Activated naive CD4-positive, alpha-beta T cell treated with anti-CD3 and anti-CD28 coated beads, Interleukin-2, amount 50 U/mL, for 24 hours (primary cell): ENCODE data around the gene SFXN3.
A peak's percentile ranks its signal among the peaks of the same experiment; 100 is the strongest.
"Not testable (repeated sequence)": the region's sequence is repeated elsewhere in the genome, so short reads cannot be mapped to it uniquely, and the experiment has no call there.

Experiments used
- H3K27ac Mint-ChIP-seq: one replicate; pipeline ENCODE4 v1.8.0; 2021; ENCODE audit warnings: mild to moderate bottlenecking, mixed read lengths
- H3K27me3 Mint-ChIP-seq: one replicate; pipeline ENCODE4 v1.8.0; 2021; ENCODE audit warnings: mixed read lengths
- H3K36me3 Mint-ChIP-seq: one replicate; pipeline ENCODE4 v1.8.0; 2021; ENCODE audit warnings: mixed read lengths
- H3K4me1 Mint-ChIP-seq: one replicate; pipeline ENCODE4 v1.8.0; 2021; ENCODE audit warnings: mixed read lengths
- H3K4me3 Mint-ChIP-seq: one replicate; pipeline ENCODE4 v1.8.0; 2021; ENCODE audit warnings: mild to moderate bottlenecking, mixed read lengths
- H3K9me3 Mint-ChIP-seq: one replicate; pipeline ENCODE4 v1.8.0; 2021; ENCODE audit warnings: mixed read lengths

The SFXN3 gene

GRCh38 chr10:101020427-101021075 lies 10.5 kb upstream of the SFXN3 start:
- H3K4me1 Mint-ChIP-seq: no peaks in the 10 kb centered on the region
- H3K27me3 Mint-ChIP-seq: peaks cover 27% of the 10 kb centered on the region
- H3K36me3 Mint-ChIP-seq: no peaks in the 10 kb centered on the region
- H3K4me3 Mint-ChIP-seq: no peak overlapping the region
- peak overlapping the region; percentile 30 for H3K27ac Mint-ChIP-seq
- H3K9me3 Mint-ChIP-seq: no peaks in the 10 kb centered on the region

DNA sequence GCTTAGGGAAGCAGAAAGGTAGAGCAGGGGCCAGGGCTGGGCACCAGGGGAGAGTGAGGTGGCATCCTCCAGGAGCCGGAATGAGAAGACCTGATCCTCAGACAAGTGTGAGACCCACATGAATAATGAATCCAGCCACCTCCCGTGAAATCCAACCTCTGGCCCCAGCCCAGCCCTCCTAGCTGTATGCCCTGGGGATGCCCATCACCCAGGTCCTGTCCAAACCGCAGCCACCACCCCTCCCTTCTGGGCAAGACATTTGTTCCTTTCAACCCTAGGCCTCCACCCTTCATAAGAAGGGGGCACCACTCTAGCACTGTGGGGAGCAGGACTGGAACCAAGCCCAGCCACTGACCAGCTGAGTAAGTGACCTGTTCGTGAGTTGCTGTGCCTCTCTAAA lies 9.8 kb upstream of the SFXN3 start:
- Mint-ChIP-seq H3K9me3 (no peaks in the 10 kb centered on the region), H3K4me1 (no peaks in the 10 kb centered on the region), H3K36me3 (no peaks in the 10 kb centered on the region), H3K4me3 (no peak overlapping the region), H3K27me3 (peaks cover 22% of the 10 kb centered on the region), H3K27ac (no peak overlapping the region)

GRCh38 chr10:101021692-101022251 lies 9.3 kb upstream of the SFXN3 start:
- H3K4me3 Mint-ChIP-seq: no peak overlapping the region
- no peaks in the 10 kb centered on the region for H3K4me1 Mint-ChIP-seq
- no peaks in the 10 kb centered on the region for H3K36me3 Mint-ChIP-seq
- H3K27ac Mint-ChIP-seq: peak overlapping the region; percentile 68
- H3K9me3 Mint-ChIP-seq: no peaks in the 10 kb centered on the region
- peaks cover 18% of the 10 kb centered on the region for H3K27me3 Mint-ChIP-seq

DNA sequence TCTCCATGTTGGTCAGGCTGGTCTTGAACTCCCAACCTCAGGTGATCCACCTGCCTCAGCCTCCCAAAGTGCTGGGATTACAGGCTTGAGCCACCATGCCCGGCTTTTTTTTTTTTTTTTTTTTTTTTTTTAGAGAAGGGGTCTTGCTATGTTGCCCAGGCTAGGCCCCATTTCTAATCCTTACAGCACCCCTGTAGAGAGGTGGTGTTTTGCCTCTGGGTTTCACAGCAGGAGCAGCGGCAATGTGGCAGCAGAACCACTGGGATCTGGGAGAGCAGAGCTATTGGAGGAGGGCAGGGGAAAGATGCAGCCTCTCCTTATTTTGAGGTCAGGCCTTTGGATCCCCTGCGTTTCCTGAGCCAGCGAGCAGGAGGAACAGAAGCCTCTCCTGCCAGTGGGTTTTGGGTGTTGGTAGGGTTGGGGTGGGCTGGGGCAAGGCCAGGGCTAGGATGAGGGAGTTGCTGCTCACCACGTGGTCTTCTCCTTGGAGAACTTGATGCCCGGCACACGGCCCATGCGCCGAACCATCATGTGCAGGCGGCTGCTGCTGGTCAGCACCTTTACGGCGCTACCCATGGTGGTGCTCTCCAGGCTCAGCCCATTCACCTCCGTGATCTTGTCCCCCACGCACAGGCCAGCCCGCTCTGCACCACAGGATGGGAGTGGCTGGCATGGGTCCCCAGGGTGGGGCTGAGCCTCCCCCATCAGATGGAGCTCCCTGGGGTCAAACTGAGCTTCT lies 7.9 kb upstream of the SFXN3 start:
- Mint-ChIP-seq H3K9me3 (no peaks in the 10 kb centered on the region), H3K27ac (no peak overlapping the region), H3K4me3 (no peak overlapping the region), H3K36me3 (no peaks in the 10 kb centered on the region), H3K27me3 (peaks cover 9% of the 10 kb centered on the region), H3K4me1 (no peaks in the 10 kb centered on the region)

GRCh38 chr10:101027106-101027720 lies 3.8 kb upstream of the SFXN3 start:
- H3K4me3 Mint-ChIP-seq: no peak overlapping the region
- H3K27ac Mint-ChIP-seq: no peak overlapping the region
- peaks cover under 1% of the 10 kb centered on the region for H3K4me1 Mint-ChIP-seq
- H3K9me3 Mint-ChIP-seq: no peaks in the 10 kb centered on the region
- no peaks in the 10 kb centered on the region for H3K27me3 Mint-ChIP-seq
- no peaks in the 10 kb centered on the region for H3K36me3 Mint-ChIP-seq

- H3K36me3 Mint-ChIP-seq: no peaks in the 10 kb centered on the region
- no peaks in the 10 kb centered on the region for H3K9me3 Mint-ChIP-seq
- H3K27me3 Mint-ChIP-seq: no peaks in the 10 kb centered on the region
- H3K4me3 Mint-ChIP-seq: no peak overlapping the region
- H3K4me1 Mint-ChIP-seq: peaks cover 14% of the 10 kb centered on the region
- H3K27ac Mint-ChIP-seq: no peak overlapping the region
These were observed 2.3 kb upstream of the SFXN3 start for GRCh38 chr10:101028446-101029337.

GRCh38 chr10:101029520-101030295 lies 1.3 kb upstream of the SFXN3 start:
- Mint-ChIP-seq H3K4me3 (no peak overlapping the region), H3K4me1 (peaks cover 14% of the 10 kb centered on the region), H3K36me3 (no peaks in the 10 kb centered on the region), H3K9me3 (no peaks in the 10 kb centered on the region), H3K27me3 (no peaks in the 10 kb centered on the region), H3K27ac (no peak overlapping the region)

DNA sequence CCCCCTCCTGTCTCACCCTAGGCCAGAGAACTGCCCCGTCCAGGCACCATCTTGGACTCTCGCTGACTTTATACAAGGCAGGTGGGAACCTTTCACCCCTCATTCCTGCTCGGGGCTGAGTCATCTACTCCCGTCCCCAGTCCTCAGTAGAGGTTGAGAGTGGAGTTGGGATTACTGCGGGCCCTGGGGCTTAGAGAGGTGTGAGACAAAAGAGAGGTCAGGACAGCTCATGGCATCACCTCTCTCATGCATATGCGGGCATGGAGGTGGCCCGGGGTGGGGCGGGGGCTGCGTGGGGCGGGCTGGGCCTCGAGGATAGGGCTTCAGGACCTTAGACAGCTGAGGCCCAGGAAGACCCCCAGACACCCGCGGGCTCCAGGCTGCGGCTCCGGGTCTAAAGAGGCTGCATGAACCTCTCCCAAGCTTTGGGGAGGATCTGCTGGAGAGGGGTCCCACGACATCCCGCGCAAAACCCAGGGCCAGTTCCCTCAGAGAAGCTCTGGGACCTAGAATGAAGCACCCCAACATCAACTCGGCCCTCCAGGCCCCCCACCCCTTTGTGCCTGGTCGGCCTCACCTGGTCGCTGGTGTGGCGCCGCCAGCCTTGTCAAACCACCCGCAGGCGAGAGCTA lies 422 bp upstream of the SFXN3 start:
- peaks cover 14% of the 10 kb centered on the region for H3K4me1 Mint-ChIP-seq

GRCh38 chr10:101031796-101032636 lies 982 bp downstream of the SFXN3 start:
- Mint-ChIP-seq H3K36me3 (no peaks in the 10 kb centered on the region), H3K4me3 (peak overlapping the region; percentile 85), H3K9me3 (no peaks in the 10 kb centered on the region), H3K4me1 (peaks cover 14% of the 10 kb centered on the region), H3K27me3 (no peaks in the 10 kb centered on the region), H3K27ac (peak overlapping the region; percentile 81)

More for the DNA sequence above, 422 bp upstream of the SFXN3 start:
- peak overlapping the region; percentile 85 for H3K4me3 Mint-ChIP-seq
- no peaks in the 10 kb centered on the region for H3K36me3 Mint-ChIP-seq
- no peaks in the 10 kb centered on the region for H3K27me3 Mint-ChIP-seq
- H3K27ac Mint-ChIP-seq: no peak overlapping the region
- H3K9me3 Mint-ChIP-seq: no peaks in the 10 kb centered on the region

GRCh38 chr10:101032637-101033224 lies 1.7 kb downstream of the SFXN3 start:
- Mint-ChIP-seq H3K9me3 (no peaks in the 10 kb centered on the region), H3K27me3 (no peaks in the 10 kb centered on the region), H3K4me3 (peak overlapping the region; percentile 85), H3K4me1 (peaks cover 14% of the 10 kb centered on the region), H3K27ac (peak overlapping the region; percentile 33), H3K36me3 (no peaks in the 10 kb centered on the region)

GRCh38 chr10:101033276-101033675 lies 2.2 kb downstream of the SFXN3 start:
- Mint-ChIP-seq H3K4me3 (peak overlapping the region; percentile 45), H3K27me3 (no peaks in the 10 kb centered on the region), H3K9me3 (no peaks in the 10 kb centered on the region), H3K27ac (no peak overlapping the region), H3K36me3 (peaks cover 4% of the 10 kb centered on the region), H3K4me1 (peaks cover 14% of the 10 kb centered on the region)

GRCh38 chr10:101034404-101034803 lies 3.4 kb downstream of the SFXN3 start:
- not testable (repeated sequence) for H3K9me3 Mint-ChIP-seq, H3K27me3 Mint-ChIP-seq, H3K27ac Mint-ChIP-seq, H3K4me3 Mint-ChIP-seq, H3K36me3 Mint-ChIP-seq
- peaks cover 14% of the 10 kb centered on the region for H3K4me1 Mint-ChIP-seq

DNA sequence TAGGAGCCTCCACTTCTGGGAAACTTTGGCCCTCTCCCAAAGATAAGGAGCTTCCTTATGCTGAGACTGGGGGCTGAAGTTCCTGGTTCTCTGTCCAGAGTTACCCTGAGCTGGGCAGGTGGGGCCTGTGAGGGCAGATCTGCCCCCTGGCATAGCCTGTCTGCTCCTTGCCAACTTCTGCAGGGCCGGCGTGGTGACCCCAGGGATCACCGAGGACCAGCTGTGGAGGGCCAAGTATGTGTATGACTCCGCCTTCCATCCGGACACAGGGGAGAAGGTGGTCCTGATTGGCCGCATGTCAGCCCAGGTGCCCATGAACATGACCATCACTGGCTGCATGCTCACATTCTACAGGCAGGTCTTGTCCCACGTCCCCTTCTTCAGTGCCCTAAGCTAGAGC lies 4.3 kb downstream of the SFXN3 start:
- H3K9me3 Mint-ChIP-seq: no peaks in the 10 kb centered on the region
- no peak overlapping the region for H3K27ac Mint-ChIP-seq
- H3K36me3 Mint-ChIP-seq: peaks cover 4% of the 10 kb centered on the region
- H3K4me3 Mint-ChIP-seq: no peak overlapping the region
- H3K4me1 Mint-ChIP-seq: peaks cover 14% of the 10 kb centered on the region
- H3K27me3 Mint-ChIP-seq: no peaks in the 10 kb centered on the region
